ENCODE results near the gene MAN2B1. TPM values are rescaled to one million over a fixed set of nuclear protein-coding genes. Genes with fewer than 3 reads are reported as not detected.
A peak's percentile ranks its signal among the peaks of the same experiment; 100 is the strongest.

MAN2B1 gene
- total and polyA plus RNA-seq, 2 of the 13 experiments (the other 11 are each of a cell fraction or from before 2014, with no cell fraction given), result 23.6 to 23.8 TPM

GRCh38 chr19:12681074-12681987, 14.8 kb upstream of the MAN2B1 start, which contains the start of gene DHPS (continued):
- no peak for TF ChIP-seq ZNF10 (CRISPR knock-in tag; IDR thresholded peaks at IDR 0.05; ENCODE audit: borderline replicate concordance, low read depth)
- no peak for TF ChIP-seq FOXJ3 (CRISPR knock-in tag; IDR thresholded peaks at IDR 0.05; ENCODE audit: borderline replicate concordance)
- TF ChIP-seq RARA (CRISPR knock-in tag; IDR thresholded peaks at IDR 0.05), result 0 out of 2 replicates have a peak, but pooled peaks have one; percentile 3
- TF ChIP-seq MZF1 (CRISPR knock-in tag; IDR thresholded peaks at IDR 0.05; ENCODE audit: borderline replicate concordance), result no peak
- no peak for TF ChIP-seq ZNF75D (CRISPR knock-in tag; IDR thresholded peaks at IDR 0.05; ENCODE audit: borderline replicate concordance)
- TF ChIP-seq POLR2AphosphoS5 (IDR thresholded peaks at IDR 0.05; ENCODE audit: low read depth, low read length), result peak; percentile 80
- TF ChIP-seq ZNF446 (CRISPR knock-in tag; IDR thresholded peaks at IDR 0.05), result 0 out of 2 replicates have a peak, but pooled peaks have one; percentile 56
- peak; percentile 54; the same call in 1 of the 2 replicates for TF ChIP-seq PITX1 (CRISPR knock-in tag; IDR thresholded peaks at IDR 0.05)
- TF ChIP-seq ZNF572 (CRISPR knock-in tag; IDR thresholded peaks at IDR 0.05), result 0 out of 2 replicates have a peak, but pooled peaks have one; percentile 63
- 0 out of 2 replicates have a peak, but pooled peaks have one; percentile 30 for TF ChIP-seq ZBTB10 (CRISPR knock-in tag; IDR thresholded peaks at IDR 0.05; ENCODE audit: borderline replicate concordance)
- TF ChIP-seq CTCF (CRISPR knock-in tag; IDR thresholded peaks at IDR 0.05), result peak; percentile 23
- no peak for TF ChIP-seq ZNF326 (CRISPR knock-in tag; IDR thresholded peaks at IDR 0.05; ENCODE audit: borderline replicate concordance)
- 0 out of 2 replicates have a peak, but pooled peaks have one; percentile 20 for TF ChIP-seq ZNF784 (CRISPR knock-in tag; IDR thresholded peaks at IDR 0.05; ENCODE audit: borderline replicate concordance)
- TF ChIP-seq AGO1 (IDR thresholded peaks at IDR 0.05; ENCODE audit: low read depth, low read length, poor library complexity, severe bottlenecking), result peak; percentile 87
- TF ChIP-seq JARID2 (CRISPR knock-in tag; IDR thresholded peaks at IDR 0.05; ENCODE audit: insufficient replicate concordance), result no peak
- TF ChIP-seq ZNF619 (CRISPR knock-in tag; IDR thresholded peaks at IDR 0.05), result no peak
- TF ChIP-seq SRSF1 (optimal IDR thresholded peaks at IDR 0.05; ENCODE audit: low read depth, low read length), result peak; percentile 62
- TF ChIP-seq UBTF (CRISPR knock-in tag; IDR thresholded peaks at IDR 0.05), result peak; percentile 84
- TF ChIP-seq SNAI1 (CRISPR knock-in tag; IDR thresholded peaks at IDR 0.05; ENCODE audit: borderline replicate concordance), result peak; percentile 89; the same call in 1 of the 2 replicates
- 0 out of 2 replicates have a peak, but pooled peaks have one; percentile 35 for TF ChIP-seq ZNF235 (CRISPR knock-in tag; IDR thresholded peaks at IDR 0.05; ENCODE audit: borderline replicate concordance)

All from HepG2 (cell line).